IMR-90 (cell line): ENCODE data around the gene TMEM128. TPM values are rescaled to one million over a fixed set of nuclear protein-coding genes. Genes with fewer than 3 reads are reported as not detected.

Source experiments
- ATAC-seq: fragments of 200-7000 bp; cut with Tn5 transposase; 2 replicates; pipeline ENCODE4 v1.9.1; 2020; ENCODE audit warnings: low read depth, mild to moderate bottlenecking, moderate library complexity
- BruUV-seq: library from RNA; stranded (reverse); fragments of 400-500 nt; replicated peaks from 2 replicates; lab custom pipeline; 2021; lab: Mats Ljungman, UMichigan
- CTCF ChIA-PET: fragments of 300-600 bp; formaldehyde crosslinking; extraction: SDS; loops from one replicate; lab custom pipeline; 2021; ENCODE audit warnings: antibody characterized with exemption; lab: Yijun Ruan, JAX
- POLR2A ChIA-PET: fragments of 300-600 bp; sonication (Branson Sonifier 250); formaldehyde crosslinking; loops from one replicate; lab custom pipeline; 2022; ENCODE audit warnings: antibody characterized with exemption; ENCODE audit not compliant: unreplicated experiment; lab: Charles Lee
- DNase-seq: peaks from one replicate; pipeline ENCODE4 v3.0.0; 2013
- H2AFZ ChIP-seq: replicated peaks from 2 replicates; pipeline ENCODE3; 2013; ENCODE audit warnings: low read length, mild to moderate bottlenecking; ENCODE audit not compliant: poor library complexity
- H2AK5ac ChIP-seq: 2 replicates; pipeline ENCODE4 v1.6.1; 2013; ENCODE audit warnings: low read depth, low read length, inconsistent platforms
- H2AK9ac ChIP-seq: replicated peaks from 2 replicates; pipeline ENCODE3; 2013; ENCODE audit warnings: mild to moderate bottlenecking, low read depth, low read length, moderate library complexity; ENCODE audit not compliant: poor library complexity
- H2BK120ac ChIP-seq: 2 replicates; pipeline ENCODE4 v1.6.1; 2013; ENCODE audit warnings: low read depth, low read length, inconsistent platforms
- H2BK15ac ChIP-seq: 3 replicates; pipeline ENCODE4 v1.6.1; 2013; ENCODE audit warnings: low read depth, low read length, inconsistent platforms
- H2BK20ac ChIP-seq: 2 replicates; pipeline ENCODE4 v1.6.1; 2013; ENCODE audit warnings: low read depth, mild to moderate bottlenecking, inconsistent platforms, low read length, moderate library complexity
- H2BK5ac ChIP-seq: 2 replicates; pipeline ENCODE4 v1.6.1; 2013; ENCODE audit warnings: mild to moderate bottlenecking, low read depth, low read length, inconsistent platforms; ENCODE audit not compliant: poor library complexity, severe bottlenecking
- H3K14ac ChIP-seq: replicated peaks from 2 replicates; pipeline ENCODE4 v1.6.1; 2013; ENCODE audit warnings: low read depth, low read length, inconsistent platforms
- H3K18ac ChIP-seq: 2 replicates; pipeline ENCODE4 v1.6.1; 2013; ENCODE audit warnings: low read depth, low read length, control low read depth
- H3K23ac ChIP-seq: 2 replicates; pipeline ENCODE4 v1.6.1; 2013; ENCODE audit warnings: low read depth, low read length, inconsistent platforms
- H3K27ac ChIP-seq: 2 replicates; pipeline ENCODE4 v1.5.1; 2013; ENCODE audit warnings: mild to moderate bottlenecking, control low read depth, low read length; ENCODE audit not compliant: insufficient read depth
- H3K27me3 ChIP-seq: 2 replicates; pipeline ENCODE4 v1.6.1; 2013; ENCODE audit warnings: low read length; ENCODE audit not compliant: control insufficient read depth, insufficient read depth
- H3K36me3 ChIP-seq: 2 replicates; pipeline ENCODE4 v1.6.1; 2013; ENCODE audit warnings: low read length, mixed read lengths; ENCODE audit not compliant: control insufficient read depth, insufficient read depth
- H3K4ac ChIP-seq: 2 replicates; pipeline ENCODE4 v1.6.1; 2013; ENCODE audit warnings: low read depth, low read length, inconsistent platforms
- H3K4me1 ChIP-seq: 2 replicates; pipeline ENCODE4 v1.6.1; 2013; ENCODE audit warnings: low read length, mixed read lengths; ENCODE audit not compliant: control insufficient read depth, insufficient read depth
- H3K4me2 ChIP-seq: 2 replicates; pipeline ENCODE4 v1.6.1; 2013; ENCODE audit warnings: low read depth, mild to moderate bottlenecking, control low read depth, low read length, moderate library complexity
- H3K4me3 ChIP-seq: 2 replicates; pipeline ENCODE4 v1.5.1; 2013; ENCODE audit warnings: low read depth, mild to moderate bottlenecking, control low read depth, low read length, moderate library complexity; ENCODE audit not compliant: insufficient read depth
- H3K56ac ChIP-seq: 2 replicates; pipeline ENCODE4 v1.6.1; 2013; ENCODE audit warnings: low read length, inconsistent platforms; ENCODE audit not compliant: insufficient read depth; ENCODE audit errors: extremely low read depth
- H3K79me1 ChIP-seq, 2 experiments: 2 replicates each; pipeline ENCODE4 v1.6.1; 2013; ENCODE audit warnings: low read length in 2 of 2, inconsistent platforms in 1 of 2, low read depth in 1 of 2
- H3K9ac ChIP-seq: 2 replicates; pipeline ENCODE4 v1.6.1; 2013; ENCODE audit warnings: low read depth, low read length, control low read depth
- H3K9me1 ChIP-seq: 2 replicates; pipeline ENCODE4 v1.6.1; 2013; ENCODE audit warnings: low read length, inconsistent platforms; ENCODE audit not compliant: insufficient read depth
- H3K9me3 ChIP-seq: 2 replicates; pipeline ENCODE4 v1.6.1; 2013; ENCODE audit warnings: low read length; ENCODE audit not compliant: control insufficient read depth, insufficient read depth
- H4K20me1 ChIP-seq: 2 replicates; pipeline ENCODE4 v1.6.1; 2013; ENCODE audit warnings: low read length, inconsistent platforms; ENCODE audit not compliant: insufficient read depth
- H4K5ac ChIP-seq: 2 replicates; pipeline ENCODE4 v1.6.1; 2013; ENCODE audit warnings: mild to moderate bottlenecking, low read depth, low read length, control low read depth
- H4K8ac ChIP-seq, 2 experiments: 2 replicates each; pipeline ENCODE4 v1.6.1; 2013; ENCODE audit warnings: low read depth in 2 of 2, low read length in 2 of 2, control low read depth in 1 of 2, inconsistent platforms in 1 of 2
- H4K91ac ChIP-seq: 2 replicates; pipeline ENCODE4 v1.6.1; 2013; ENCODE audit warnings: low read depth, low read length, inconsistent platforms; ENCODE audit not compliant: insufficient read depth
- BHLHE40 ChIP-seq: fragments of 150-350 bp; IDR thresholded peaks from 2 replicates; pipeline ENCODE4 v1.6.1; 2016; ENCODE audit warnings: mild to moderate bottlenecking, low read depth, low read length
- CEBPB ChIP-seq: IDR thresholded peaks from 2 replicates; pipeline ENCODE4 v1.6.1; 2012; ENCODE audit warnings: low read depth, low read length, improper control_type of control experiment
- CHD1 ChIP-seq: IDR thresholded peaks from 2 replicates; pipeline ENCODE4 v1.6.1; 2012; ENCODE audit warnings: low read depth, low read length, improper control_type of control experiment
- CTCF ChIP-seq: conservative IDR thresholded peaks from 2 replicates; pipeline ENCODE4 v1.5.1; 2012; ENCODE audit warnings: mild to moderate bottlenecking, low read depth, low read length, improper control_type of control experiment
- ELK1 ChIP-seq: fragments of 150-350 bp; IDR thresholded peaks from 2 replicates; pipeline ENCODE4 v1.6.1; 2016; ENCODE audit warnings: low read depth, mild to moderate bottlenecking, low read length, moderate library complexity, borderline replicate concordance
- FOS ChIP-seq: fragments of 150-350 bp; IDR thresholded peaks from 2 replicates; pipeline ENCODE4 v1.6.1; 2016; ENCODE audit warnings: low read depth, low read length
- MAFK ChIP-seq: IDR thresholded peaks from 2 replicates; pipeline ENCODE4 v1.6.1; 2012; ENCODE audit warnings: low read depth, low read length, improper control_type of control experiment
- MAZ ChIP-seq: IDR thresholded peaks from 2 replicates; pipeline ENCODE4 v1.6.1; 2012; ENCODE audit warnings: low read depth, mild to moderate bottlenecking, low read length, improper control_type of control experiment, moderate library complexity, borderline replicate concordance
- MXI1 ChIP-seq: IDR thresholded peaks from 2 replicates; pipeline ENCODE4 v1.6.1; 2012; ENCODE audit warnings: low read depth, mild to moderate bottlenecking, low read length, moderate library complexity, borderline replicate concordance
- NFE2L2 ChIP-seq: fragments of 150-350 bp; IDR thresholded peaks from 2 replicates; pipeline ENCODE4 v1.6.1; 2016; ENCODE audit warnings: low read depth, mild to moderate bottlenecking, low read length
- POLR2A ChIP-seq: IDR thresholded peaks from 2 replicates; pipeline ENCODE4 v1.6.1; 2012; ENCODE audit warnings: mild to moderate bottlenecking, low read depth, low read length
- RAD21 ChIP-seq: IDR thresholded peaks from 2 replicates; pipeline ENCODE4 v1.6.1; 2012; ENCODE audit warnings: low read length, improper control_type of control experiment
- RCOR1 ChIP-seq: IDR thresholded peaks from 2 replicates; pipeline ENCODE4 v1.6.1; 2012; ENCODE audit warnings: mild to moderate bottlenecking, low read length, improper control_type of control experiment; ENCODE audit not compliant: insufficient replicate concordance
- RFX5 ChIP-seq: IDR thresholded peaks from 2 replicates; pipeline ENCODE4 v1.8.0; 2012; ENCODE audit warnings: low read depth, mild to moderate bottlenecking, low read length, moderate library complexity
- SMC3 ChIP-seq: fragments of 150-350 bp; IDR thresholded peaks from 2 replicates; pipeline ENCODE4 v1.6.1; 2016; ENCODE audit warnings: low read depth, mild to moderate bottlenecking, antibody characterized with exemption, low read length, moderate library complexity
- USF2 ChIP-seq: fragments of 150-350 bp; IDR thresholded peaks from 2 replicates; pipeline ENCODE4 v1.6.1; 2017; ENCODE audit warnings: mild to moderate bottlenecking, antibody characterized with exemption, low read length, low read depth
- WGBS, 2 experiments: methylation state at CpG; one replicate each; pipeline versions ENCODE4 v1.1.5 to v1.1.7; 2013; ENCODE audit warnings: missing lambda C conversion rate in 2 of 2; ENCODE audit not compliant: insufficient read length in 1 of 2; ENCODE audit errors: extremely low coverage in 2 of 2; 5-methylcytosine and 5-hydroxymethylcytosine counted together
- dilution Hi-C: fragments of 300-500 bp; cut with HindIII; formaldehyde crosslinking; loops from one replicate; pipeline ENCODE4 v1.14.3; 2018; ENCODE audit warnings: low sequenced_read_pairs; ENCODE audit not compliant: unreplicated experiment
- in situ Hi-C: fragments of 300-500 bp; cut with MboI; formaldehyde crosslinking; loops from 3 replicates; pipeline ENCODE4 v1.14.3; 2019; ENCODE audit warnings: low sequenced_read_pairs, inconsistent platforms, mixed read lengths
- intact Hi-C: fragments of 100-400 bp; cut with micrococcal nuclease; formaldehyde crosslinking; loops from 2 replicates; pipeline ENCODE4 v1.10.0; 2022
- polyA plus RNA-seq, 3 experiments: library from polyadenylated mRNA; depleted of rRNA; stranded (reverse); fragments of >200 nt; gene quantifications; 2 replicates each; pipeline ENCODE4 v1.2.3, GENCODE V29; 2012; ENCODE audit warnings: low replicate concordance in 1 of 3
- total RNA-seq: library from RNA; depleted of rRNA; stranded (reverse); fragments of >200 nt; gene quantifications from 2 replicates; pipeline ENCODE4 v1.2.3, GENCODE V29; 2012

Gene TMEM128
- total and polyA plus RNA-seq, 2 of the 4 experiments (the other 2 are of a cell fraction), result 21.9 to 22.6 TPM

GRCh38 chr4:4268776-4269175 is 20.8 kb upstream of the TMEM128 start:
- no CpG with 5 or more reads among the region's 1 CpG for WGBS, 2 experiments
- TF ChIP-seq ELK1 (no peak), FOS (no peak), CTCF (no peak), SMC3 (no peak), MAZ (no peak), CEBPB (no peak), RAD21 (no peak), BHLHE40 (no peak), MAFK (no peak), USF2 (no peak), POLR2A (no peak), MXI1 (no peak), NFE2L2 (no peak), RCOR1 (no peak), CHD1 (no peak), RFX5 (no peak)
- H4K8ac ChIP-seq, result no peak overlapping the region
- H2BK20ac ChIP-seq, result no peak overlapping the region
- H3K9me3 ChIP-seq, result no peaks in the 10 kb centered on the region
- H3K56ac ChIP-seq, result no peak overlapping the region
- H2AK9ac ChIP-seq, result no peak overlapping the region
- ChIA-PET POLR2A (no interaction called here), CTCF (interaction anchor here (1.6 kb wide), 1 partner anchor 9 kb away, joined by 5 read pairs; no protein-coding TSS in a partner anchor)
- no peak overlapping the region for H3K14ac ChIP-seq
- ATAC-seq (no peak), DNase-seq (no peak)
- H4K91ac ChIP-seq, result no peak overlapping the region
- dilution Hi-C loops (no loop called here), intact Hi-C loops (no loop called here), in situ Hi-C loops (no loop called here)
- H4K20me1 ChIP-seq, result no peaks in the 10 kb centered on the region
- no peak overlapping the region for H3K9ac ChIP-seq
- H3K4ac ChIP-seq, result no peak overlapping the region
- H2AFZ ChIP-seq, result no peak overlapping the region
- H3K27ac ChIP-seq, result no peak overlapping the region
- H3K23ac ChIP-seq, result no peak overlapping the region
- no peak overlapping the region for H2BK15ac ChIP-seq
- H3K4me2 ChIP-seq, result no peak overlapping the region
- no peaks in the 10 kb centered on the region for H3K9me1 ChIP-seq
- BruUV-seq, result no TSS peak
- no peak overlapping the region for H2BK5ac ChIP-seq
- no peaks in the 10 kb centered on the region; the same call in 1 of the 2 replicates for H3K4me1 ChIP-seq
- H3K36me3 ChIP-seq, result peaks cover 25% of the 10 kb centered on the region
- H4K5ac ChIP-seq, result no peak overlapping the region
- H3K4me3 ChIP-seq, result no peak overlapping the region
- H3K18ac ChIP-seq, result no peak overlapping the region
- H3K27me3 ChIP-seq, result no peaks in the 10 kb centered on the region
- H3K79me1 ChIP-seq, result no peaks in the 10 kb centered on the region
- H2AK5ac ChIP-seq, result no peak overlapping the region
- H2BK120ac ChIP-seq, result no peak overlapping the region
